IMR-90 (cell line): ENCODE measurements around the gene PARP16. TPM values are rescaled to one million over a fixed set of nuclear protein-coding genes. Genes with fewer than 3 reads are reported as not detected.

Experiments
- ATAC-seq: fragments of 200-7000 bp; cut with Tn5 transposase; 2 replicates; pipeline ENCODE4 v1.9.1; 2020; ENCODE audit warnings: low read depth, mild to moderate bottlenecking, moderate library complexity
- BruUV-seq: library from RNA; stranded (reverse); fragments of 400-500 nt; replicated peaks from 2 replicates; lab custom pipeline; 2021; lab: Mats Ljungman, UMichigan
- CTCF ChIA-PET: fragments of 300-600 bp; formaldehyde crosslinking; extraction: SDS; loops from one replicate; lab custom pipeline; 2021; ENCODE audit warnings: antibody characterized with exemption; lab: Yijun Ruan, JAX
- POLR2A ChIA-PET: fragments of 300-600 bp; sonication (Branson Sonifier 250); formaldehyde crosslinking; loops from one replicate; lab custom pipeline; 2022; ENCODE audit warnings: antibody characterized with exemption; ENCODE audit not compliant: unreplicated experiment; lab: Charles Lee
- DNase-seq: peaks from one replicate; pipeline ENCODE4 v3.0.0; 2013
- H2AFZ ChIP-seq: replicated peaks from 2 replicates; pipeline ENCODE3; 2013; ENCODE audit warnings: low read length, mild to moderate bottlenecking; ENCODE audit not compliant: poor library complexity
- H2AK5ac ChIP-seq: 2 replicates; pipeline ENCODE4 v1.6.1; 2013; ENCODE audit warnings: low read depth, low read length, inconsistent platforms
- H2AK9ac ChIP-seq: replicated peaks from 2 replicates; pipeline ENCODE3; 2013; ENCODE audit warnings: mild to moderate bottlenecking, low read depth, low read length, moderate library complexity; ENCODE audit not compliant: poor library complexity
- H2BK120ac ChIP-seq: 2 replicates; pipeline ENCODE4 v1.6.1; 2013; ENCODE audit warnings: low read depth, low read length, inconsistent platforms
- H2BK15ac ChIP-seq: 3 replicates; pipeline ENCODE4 v1.6.1; 2013; ENCODE audit warnings: low read depth, low read length, inconsistent platforms
- H2BK20ac ChIP-seq: 2 replicates; pipeline ENCODE4 v1.6.1; 2013; ENCODE audit warnings: low read depth, mild to moderate bottlenecking, inconsistent platforms, low read length, moderate library complexity
- H2BK5ac ChIP-seq: 2 replicates; pipeline ENCODE4 v1.6.1; 2013; ENCODE audit warnings: mild to moderate bottlenecking, low read depth, low read length, inconsistent platforms; ENCODE audit not compliant: poor library complexity, severe bottlenecking
- H3K14ac ChIP-seq: replicated peaks from 2 replicates; pipeline ENCODE4 v1.6.1; 2013; ENCODE audit warnings: low read depth, low read length, inconsistent platforms
- H3K18ac ChIP-seq: 2 replicates; pipeline ENCODE4 v1.6.1; 2013; ENCODE audit warnings: low read depth, low read length, control low read depth
- H3K23ac ChIP-seq: 2 replicates; pipeline ENCODE4 v1.6.1; 2013; ENCODE audit warnings: low read depth, low read length, inconsistent platforms
- H3K27ac ChIP-seq: 2 replicates; pipeline ENCODE4 v1.5.1; 2013; ENCODE audit warnings: mild to moderate bottlenecking, control low read depth, low read length; ENCODE audit not compliant: insufficient read depth
- H3K27me3 ChIP-seq: 2 replicates; pipeline ENCODE4 v1.6.1; 2013; ENCODE audit warnings: low read length; ENCODE audit not compliant: control insufficient read depth, insufficient read depth
- H3K36me3 ChIP-seq: 2 replicates; pipeline ENCODE4 v1.6.1; 2013; ENCODE audit warnings: low read length, mixed read lengths; ENCODE audit not compliant: control insufficient read depth, insufficient read depth
- H3K4ac ChIP-seq: 2 replicates; pipeline ENCODE4 v1.6.1; 2013; ENCODE audit warnings: low read depth, low read length, inconsistent platforms
- H3K4me1 ChIP-seq: 2 replicates; pipeline ENCODE4 v1.6.1; 2013; ENCODE audit warnings: low read length, mixed read lengths; ENCODE audit not compliant: control insufficient read depth, insufficient read depth
- H3K4me2 ChIP-seq: 2 replicates; pipeline ENCODE4 v1.6.1; 2013; ENCODE audit warnings: low read depth, mild to moderate bottlenecking, control low read depth, low read length, moderate library complexity
- H3K4me3 ChIP-seq: 2 replicates; pipeline ENCODE4 v1.5.1; 2013; ENCODE audit warnings: low read depth, mild to moderate bottlenecking, control low read depth, low read length, moderate library complexity; ENCODE audit not compliant: insufficient read depth
- H3K56ac ChIP-seq: 2 replicates; pipeline ENCODE4 v1.6.1; 2013; ENCODE audit warnings: low read length, inconsistent platforms; ENCODE audit not compliant: insufficient read depth; ENCODE audit errors: extremely low read depth
- H3K79me1 ChIP-seq, 2 experiments: 2 replicates each; pipeline ENCODE4 v1.6.1; 2013; ENCODE audit warnings: low read length in 2 of 2, inconsistent platforms in 1 of 2, low read depth in 1 of 2
- H3K9ac ChIP-seq: 2 replicates; pipeline ENCODE4 v1.6.1; 2013; ENCODE audit warnings: low read depth, low read length, control low read depth
- H3K9me1 ChIP-seq: 2 replicates; pipeline ENCODE4 v1.6.1; 2013; ENCODE audit warnings: low read length, inconsistent platforms; ENCODE audit not compliant: insufficient read depth
- H3K9me3 ChIP-seq: 2 replicates; pipeline ENCODE4 v1.6.1; 2013; ENCODE audit warnings: low read length; ENCODE audit not compliant: control insufficient read depth, insufficient read depth
- H4K20me1 ChIP-seq: 2 replicates; pipeline ENCODE4 v1.6.1; 2013; ENCODE audit warnings: low read length, inconsistent platforms; ENCODE audit not compliant: insufficient read depth
- H4K5ac ChIP-seq: 2 replicates; pipeline ENCODE4 v1.6.1; 2013; ENCODE audit warnings: mild to moderate bottlenecking, low read depth, low read length, control low read depth
- H4K8ac ChIP-seq, 2 experiments: 2 replicates each; pipeline ENCODE4 v1.6.1; 2013; ENCODE audit warnings: low read depth in 2 of 2, low read length in 2 of 2, control low read depth in 1 of 2, inconsistent platforms in 1 of 2
- H4K91ac ChIP-seq: 2 replicates; pipeline ENCODE4 v1.6.1; 2013; ENCODE audit warnings: low read depth, low read length, inconsistent platforms; ENCODE audit not compliant: insufficient read depth
- BHLHE40 ChIP-seq: fragments of 150-350 bp; IDR thresholded peaks from 2 replicates; pipeline ENCODE4 v1.6.1; 2016; ENCODE audit warnings: mild to moderate bottlenecking, low read depth, low read length
- CEBPB ChIP-seq: IDR thresholded peaks from 2 replicates; pipeline ENCODE4 v1.6.1; 2012; ENCODE audit warnings: low read depth, low read length, improper control_type of control experiment
- CTCF ChIP-seq: conservative IDR thresholded peaks from 2 replicates; pipeline ENCODE4 v1.5.1; 2012; ENCODE audit warnings: mild to moderate bottlenecking, low read depth, low read length, improper control_type of control experiment
- MXI1 ChIP-seq: IDR thresholded peaks from 2 replicates; pipeline ENCODE4 v1.6.1; 2012; ENCODE audit warnings: low read depth, mild to moderate bottlenecking, low read length, moderate library complexity, borderline replicate concordance
- POLR2A ChIP-seq: IDR thresholded peaks from 2 replicates; pipeline ENCODE4 v1.6.1; 2012; ENCODE audit warnings: mild to moderate bottlenecking, low read depth, low read length
- RAD21 ChIP-seq: IDR thresholded peaks from 2 replicates; pipeline ENCODE4 v1.6.1; 2012; ENCODE audit warnings: low read length, improper control_type of control experiment
- WGBS, 2 experiments: methylation state at CpG; one replicate each; pipeline versions ENCODE4 v1.1.5 to v1.1.7; 2013; ENCODE audit warnings: missing lambda C conversion rate in 2 of 2; ENCODE audit not compliant: insufficient read length in 1 of 2; ENCODE audit errors: extremely low coverage in 2 of 2; 5-methylcytosine and 5-hydroxymethylcytosine counted together
- dilution Hi-C: fragments of 300-500 bp; cut with HindIII; formaldehyde crosslinking; loops from one replicate; pipeline ENCODE4 v1.14.3; 2018; ENCODE audit warnings: low sequenced_read_pairs; ENCODE audit not compliant: unreplicated experiment
- in situ Hi-C: fragments of 300-500 bp; cut with MboI; formaldehyde crosslinking; loops from 3 replicates; pipeline ENCODE4 v1.14.3; 2019; ENCODE audit warnings: low sequenced_read_pairs, inconsistent platforms, mixed read lengths
- intact Hi-C: fragments of 100-400 bp; cut with micrococcal nuclease; formaldehyde crosslinking; loops from 2 replicates; pipeline ENCODE4 v1.10.0; 2022
- polyA plus RNA-seq, 3 experiments: library from polyadenylated mRNA; depleted of rRNA; stranded (reverse); fragments of >200 nt; gene quantifications; 2 replicates each; pipeline ENCODE4 v1.2.3, GENCODE V29; 2012; ENCODE audit warnings: low replicate concordance in 1 of 3
- total RNA-seq: library from RNA; depleted of rRNA; stranded (reverse); fragments of >200 nt; gene quantifications from 2 replicates; pipeline ENCODE4 v1.2.3, GENCODE V29; 2012

PARP16 gene
- total and polyA plus RNA-seq, 2 of the 4 experiments (the other 2 are of a cell fraction), result 1.3 to 5.0 TPM

- H2BK5ac ChIP-seq, result no peak overlapping the region
- no peak overlapping the region for H4K5ac ChIP-seq
- BruUV-seq, result no TSS peak
- TF ChIP-seq POLR2A (no peak), RAD21 (no peak), CEBPB (no peak), CTCF (no peak), MXI1 (no peak), BHLHE40 (no peak)
- H3K27me3 ChIP-seq, result peaks cover 23% of the 10 kb centered on the region
- in situ Hi-C loops, result no loop called here
- H3K79me1 ChIP-seq, result no peaks in the 10 kb centered on the region
- no peak overlapping the region for H3K27ac ChIP-seq
- H3K23ac ChIP-seq, result no peak overlapping the region
- H3K4me1 ChIP-seq, result no peaks in the 10 kb centered on the region
- H3K9me1 ChIP-seq, result no peaks in the 10 kb centered on the region
- DNase-seq (no peak), ATAC-seq (no peak)
- no peaks in the 10 kb centered on the region for H3K36me3 ChIP-seq
- no peak overlapping the region for H3K4me2 ChIP-seq
- dilution Hi-C loops, result no loop called here
- H2AK9ac ChIP-seq, result no peak overlapping the region
- H3K4ac ChIP-seq, result no peak overlapping the region
- CTCF ChIA-PET, result no interaction called here
- H2BK15ac ChIP-seq, result no peak overlapping the region
- no peak overlapping the region for H4K91ac ChIP-seq
- no peak overlapping the region for H2BK20ac ChIP-seq
- WGBS, 2 experiments, result 43% methylated on average over 3 of the region's 12 CpGs; no CpG with 5 or more reads in 1 of the 2 experiments
- H3K18ac ChIP-seq, result no peak overlapping the region
- intact Hi-C loops, result no loop called here
- H3K9me3 ChIP-seq, result no peaks in the 10 kb centered on the region
- H3K56ac ChIP-seq, result no peak overlapping the region
- H2AFZ ChIP-seq, result no peak overlapping the region
- no peak overlapping the region for H3K9ac ChIP-seq
- no peak overlapping the region for H3K14ac ChIP-seq
- no peak overlapping the region for H4K8ac ChIP-seq
- POLR2A ChIA-PET, result no interaction called here
- H2BK120ac ChIP-seq, result no peak overlapping the region
- no peak overlapping the region for H2AK5ac ChIP-seq
- no peaks in the 10 kb centered on the region for H4K20me1 ChIP-seq
- H3K4me3 ChIP-seq, result no peak overlapping the region
Observed at GRCh38 chr15:65326117-65326526, 39.4 kb upstream of the PARP16 start.
